GM23248 (cell line): ENCODE data around the gene CLCN6.

Experiments
- EZH2 ChIP-seq: fragments of 200-600 bp; sonication (generic); IDR thresholded peaks from 2 replicates; pipeline ENCODE4 v1.6.1; 2018; ENCODE audit warnings: antibody characterized with exemption, mild to moderate bottlenecking; ENCODE audit not compliant: insufficient read depth, poor library complexity, severe bottlenecking
- EZH2phosphoT487 ChIP-seq: fragments of 200-600 bp; sonication (generic); IDR thresholded peaks from 2 replicates; pipeline ENCODE4 v1.6.1; 2018; ENCODE audit warnings: antibody characterized with exemption, moderate library complexity, mild to moderate bottlenecking, low read depth; ENCODE audit not compliant: insufficient read depth

DNA sequence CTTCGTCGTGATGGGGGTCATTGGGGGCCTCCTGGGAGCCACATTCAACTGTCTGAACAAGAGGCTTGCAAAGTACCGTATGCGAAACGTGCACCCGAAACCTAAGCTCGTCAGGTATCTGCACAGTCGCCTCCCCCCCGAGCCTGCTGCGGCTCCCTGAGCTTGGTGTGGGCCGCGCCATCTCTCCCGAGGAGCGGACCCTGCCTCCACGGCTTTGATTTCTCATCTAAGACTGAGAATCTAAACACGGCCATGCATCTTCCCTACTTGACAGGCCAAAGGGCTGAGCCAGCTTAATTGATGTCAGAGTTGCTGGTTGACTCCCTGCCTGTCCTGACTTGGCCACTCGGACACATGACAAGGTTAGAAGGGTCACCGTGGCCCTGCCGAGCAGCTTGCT is 22.5 kb downstream of the CLCN6 start:
- TF ChIP-seq EZH2 (no peak), EZH2phosphoT487 (no peak)
